GM19452 (cell line): ENCODE data around the gene AMPD2.
"Not testable (repeated sequence)": the region's sequence is repeated elsewhere in the genome, so short reads cannot be mapped to it uniquely, and the experiment has no call there.

ENCODE experiments used
- ATAC-seq: cut with Tn5 transposase; IDR thresholded peaks from one replicate; pipeline ENCODE4 v1.9.1; 2021; ENCODE audit not compliant: unreplicated experiment

AMPD2 gene

DNA sequence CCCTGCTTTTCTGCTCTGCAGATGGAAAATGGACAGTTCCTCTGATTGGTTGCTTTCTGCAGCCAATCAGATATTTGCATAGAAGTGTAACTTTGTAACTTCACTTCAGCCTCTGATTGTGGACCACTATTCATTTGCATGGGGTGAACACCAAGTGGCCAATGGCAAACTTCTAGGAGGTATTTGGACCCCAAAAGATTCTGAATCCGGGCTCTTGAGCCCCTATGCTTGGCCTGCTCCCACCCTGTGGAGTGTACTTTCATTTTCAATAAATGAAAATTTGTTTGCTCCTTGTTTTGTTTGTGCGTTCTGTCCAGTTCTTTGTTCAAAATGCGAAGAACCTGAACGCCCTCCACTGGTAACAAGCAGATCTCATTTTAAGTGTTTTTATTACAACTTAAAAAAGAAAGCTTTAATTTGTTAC is 29.9 kb downstream of the AMPD2 start:
- no peak for ATAC-seq

DNA sequence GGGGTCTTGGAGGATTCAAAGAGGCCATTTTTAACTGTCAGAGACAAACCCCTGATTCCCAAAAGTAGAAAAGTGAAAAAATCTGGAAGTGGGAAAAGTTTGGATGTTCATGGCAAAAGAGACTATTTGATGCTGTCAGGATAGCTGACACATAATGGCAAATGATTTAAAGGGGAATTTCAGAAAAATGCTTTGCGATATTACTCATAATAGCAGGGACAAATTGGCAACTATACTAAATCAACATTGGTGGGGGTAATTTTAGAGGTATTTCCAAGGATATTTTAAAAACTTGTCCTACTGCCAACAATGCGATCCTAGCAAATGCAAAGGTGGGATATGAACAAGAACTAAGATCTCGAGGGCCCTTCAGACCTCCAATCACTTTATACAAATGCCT is 31.0 kb downstream of the AMPD2 start:
- ATAC-seq, result no peak

DNA sequence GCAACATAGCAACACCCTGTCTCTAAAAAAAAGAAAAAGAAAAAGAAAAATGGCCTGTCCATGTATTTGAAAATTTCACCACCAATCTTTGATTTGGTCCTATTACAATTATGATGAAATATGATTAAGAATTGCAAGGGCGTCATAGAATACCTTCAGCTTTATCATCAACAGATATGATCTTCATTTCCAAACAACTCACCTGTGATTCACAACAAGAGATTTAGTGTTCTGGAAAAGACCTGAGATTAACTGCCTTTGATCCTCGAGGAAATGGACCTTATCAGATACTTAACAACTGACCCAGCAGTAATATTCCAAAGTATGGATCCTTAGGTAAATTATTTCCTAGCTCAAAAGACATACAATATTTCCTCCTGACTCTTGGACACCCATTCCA is 32.8 kb downstream of the AMPD2 start:
- no peak for ATAC-seq

DNA sequence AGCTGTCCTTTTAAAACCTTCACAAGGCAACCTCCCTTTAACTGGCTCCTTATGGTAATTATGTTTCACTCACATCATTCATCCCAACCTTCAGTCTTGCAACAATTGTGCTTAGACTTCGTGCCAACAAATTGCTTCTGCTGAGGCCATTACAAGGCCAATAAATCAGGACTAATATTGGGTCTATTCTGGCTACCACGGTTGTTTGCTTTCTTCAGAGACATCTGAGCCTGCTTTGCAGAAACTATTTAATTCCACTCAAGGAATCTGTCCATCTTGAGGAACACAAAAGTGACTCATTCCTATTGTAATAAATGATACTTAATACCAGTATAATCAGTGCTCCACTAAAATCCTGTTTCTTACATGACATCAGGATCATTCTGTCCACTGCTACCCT is 33.7 kb downstream of the AMPD2 start:
- ATAC-seq, result no peak

DNA sequence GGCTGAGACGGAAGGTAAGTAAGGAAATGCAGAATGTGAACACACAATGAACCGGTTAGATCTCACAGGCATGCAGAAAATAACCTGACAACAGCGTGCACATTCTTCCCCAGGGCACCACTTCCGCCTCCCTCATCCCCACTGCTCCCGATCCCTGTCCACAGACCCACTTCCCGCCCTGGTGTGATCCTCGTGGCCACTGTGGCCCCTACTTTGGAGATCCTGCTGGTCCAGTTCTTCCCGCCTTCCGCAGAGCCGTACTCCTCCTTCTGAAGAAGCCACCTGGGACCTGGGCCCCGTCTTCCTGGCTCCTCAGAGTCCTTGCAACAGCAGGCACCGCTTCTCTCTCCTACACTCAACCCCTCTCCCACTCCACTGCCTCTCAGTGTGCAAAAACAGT is 34.9 kb downstream of the AMPD2 start:
- ATAC-seq, result no peak

DNA sequence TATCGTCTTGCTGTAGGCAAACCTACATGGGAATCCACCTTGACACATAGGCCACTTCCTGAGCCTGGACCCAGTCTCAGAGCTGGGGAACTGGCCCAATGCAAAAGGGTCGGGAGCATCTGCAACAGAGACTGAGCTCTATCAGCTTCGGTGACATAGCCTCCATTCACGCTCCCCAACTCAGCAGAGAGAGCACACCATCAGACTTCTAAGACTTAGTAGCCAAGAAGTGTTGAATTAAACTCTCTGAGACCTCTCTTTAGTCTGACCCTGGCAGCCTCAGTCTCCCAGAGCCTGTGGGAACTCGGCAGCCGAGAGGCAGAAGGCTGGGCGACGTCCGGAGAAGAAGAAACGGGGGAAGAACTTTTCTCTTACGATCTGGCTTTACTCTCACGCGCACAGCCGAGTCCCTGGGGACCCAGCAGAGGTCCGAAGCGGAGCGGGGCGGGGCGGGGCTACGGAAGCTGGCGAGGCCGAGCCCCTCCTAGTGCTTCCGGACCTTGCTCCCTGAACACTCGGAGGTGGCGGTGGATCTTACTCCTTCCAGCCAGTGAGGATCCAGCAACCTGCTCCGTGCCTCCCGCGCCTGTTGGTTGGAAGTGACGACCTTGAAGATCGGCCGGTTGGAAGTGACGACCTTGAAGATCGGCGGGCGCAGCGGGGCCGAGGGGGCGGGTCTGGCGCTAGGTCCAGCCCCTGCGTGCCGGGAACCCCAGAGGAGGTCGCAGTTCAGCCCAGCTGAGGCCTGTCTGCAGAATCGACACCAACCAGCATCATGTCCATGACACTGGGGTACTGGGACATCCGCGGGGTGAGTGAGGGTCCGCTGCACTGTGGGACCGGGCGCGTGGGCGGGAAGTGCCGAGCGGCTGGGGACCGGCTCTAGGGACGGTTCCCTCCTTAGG is 36.2 kb downstream of the AMPD2 start, which contains the start of gene GSTM4:
GSTM4 (plus strand) TSS at position 485 of the 905 bp plus-strand sequence; CDS start at position 776, 291 bp downstream.
- peak; percentile 90 for ATAC-seq

DNA sequence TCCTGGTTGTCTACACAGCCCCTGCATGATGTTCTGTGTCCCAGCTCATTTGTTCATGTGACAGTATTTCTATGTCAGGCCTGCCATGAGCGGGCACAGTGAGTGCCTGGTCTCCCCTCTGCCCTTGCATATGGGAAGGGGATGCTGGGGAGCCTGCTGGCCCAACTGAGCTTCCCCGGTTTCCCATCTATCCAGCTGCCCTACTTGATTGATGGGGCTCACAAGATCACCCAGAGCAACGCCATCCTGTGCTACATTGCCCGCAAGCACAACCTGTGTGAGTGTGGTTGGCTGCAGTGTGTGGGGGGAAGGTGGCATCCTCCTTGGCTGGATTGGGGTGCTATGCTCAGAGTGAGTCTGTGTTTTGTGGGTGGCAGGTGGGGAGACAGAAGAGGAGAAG is 37.8 kb downstream of the AMPD2 start:
- no peak for ATAC-seq

DNA sequence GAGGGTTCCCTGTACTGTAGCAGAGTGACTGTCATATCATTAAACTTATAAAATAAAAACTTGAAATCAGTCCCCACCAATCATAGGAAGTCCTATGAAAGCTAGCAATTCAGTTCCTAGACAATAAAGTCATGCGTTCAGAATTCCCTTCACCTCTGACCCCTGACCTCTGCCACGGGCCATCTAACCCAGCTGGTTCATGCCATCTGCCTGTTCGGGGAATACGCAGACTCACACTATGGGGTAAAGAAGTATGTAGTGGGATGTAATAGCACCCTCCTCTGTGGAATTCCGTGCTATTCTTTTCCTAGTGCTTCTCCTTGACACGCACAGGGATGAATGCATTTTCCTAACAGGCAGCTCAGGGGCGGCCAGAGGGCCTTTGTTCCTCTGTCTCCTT is 38.3 kb downstream of the AMPD2 start:
- no peak for ATAC-seq

DNA sequence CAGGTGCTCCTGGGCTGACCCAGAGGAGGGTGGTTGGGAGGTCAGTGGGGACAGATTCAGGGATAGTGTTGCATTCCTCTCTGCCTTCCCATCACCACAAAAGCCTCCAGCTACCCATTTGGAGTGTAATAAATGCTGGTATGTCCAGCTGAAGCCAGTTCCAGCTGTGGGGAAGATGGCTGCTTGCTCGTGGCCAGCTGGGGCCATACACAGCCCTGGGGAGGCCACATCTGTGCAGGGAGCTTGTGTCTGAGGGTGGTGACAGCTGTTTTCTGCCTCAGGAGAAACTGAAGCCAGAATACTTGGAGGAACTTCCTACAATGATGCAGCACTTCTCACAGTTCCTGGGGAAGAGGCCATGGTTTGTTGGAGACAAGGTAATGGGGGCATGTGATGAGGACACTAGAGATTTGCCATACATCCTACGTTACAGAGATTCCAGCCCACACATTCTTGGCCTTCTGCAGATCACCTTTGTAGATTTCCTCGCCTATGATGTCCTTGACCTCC is 39.0 kb downstream of the AMPD2 start:
- ATAC-seq, result no peak

DNA sequence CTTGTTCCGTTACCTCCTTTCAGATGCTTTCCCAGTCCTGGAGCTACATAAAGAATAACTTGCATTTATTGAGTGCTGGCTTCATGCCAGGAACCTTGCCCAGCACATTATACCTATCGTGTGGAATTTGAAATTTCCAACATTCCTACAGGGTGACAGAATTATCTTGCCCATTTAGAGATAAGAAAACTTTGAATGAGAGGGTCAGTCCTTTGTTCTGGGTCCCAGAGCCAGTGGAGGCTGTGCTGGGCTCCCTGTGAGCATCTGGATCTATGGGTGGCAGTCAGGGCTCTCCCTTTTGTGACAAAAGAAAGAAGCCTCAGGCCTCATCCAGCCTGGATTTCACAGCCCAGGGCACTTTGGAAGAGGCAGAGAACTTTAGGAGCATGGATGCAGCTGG is 39.5 kb downstream of the AMPD2 start:
- ATAC-seq, result no peak

DNA sequence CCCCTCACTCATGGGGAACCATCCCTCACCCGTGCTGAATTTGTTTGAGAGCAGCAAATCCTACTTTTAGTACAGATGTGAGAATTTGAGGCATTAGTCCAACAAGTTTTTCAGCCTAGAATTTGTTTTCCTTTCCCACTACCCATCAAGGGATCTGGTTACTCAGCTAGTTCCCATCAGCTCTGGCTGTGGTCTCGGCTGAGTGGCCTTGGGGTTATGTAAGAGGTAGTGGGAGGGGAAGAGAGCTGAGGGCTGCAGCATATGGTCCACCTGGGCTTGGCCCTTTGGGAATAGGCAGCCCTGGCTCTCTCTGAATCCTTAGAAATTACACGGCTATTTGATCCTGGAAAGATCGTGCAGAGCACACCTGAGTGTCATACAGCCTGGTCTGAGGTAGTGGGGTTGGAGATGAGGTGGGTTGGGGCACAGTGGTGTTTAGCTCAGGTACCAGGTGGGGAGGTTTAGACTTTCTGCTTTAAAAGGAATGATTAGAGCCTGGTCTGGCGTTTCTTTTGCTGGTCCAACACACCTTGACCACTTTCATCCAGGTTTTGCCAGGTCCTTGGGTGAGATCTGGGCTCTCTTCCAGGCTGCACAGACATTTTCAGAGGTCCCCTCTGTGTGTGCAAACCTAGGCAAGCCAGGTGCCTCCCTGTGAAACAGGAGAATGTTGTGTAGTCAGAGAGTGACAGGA is 40.5 kb downstream of the AMPD2 start:
- no peak for ATAC-seq

DNA sequence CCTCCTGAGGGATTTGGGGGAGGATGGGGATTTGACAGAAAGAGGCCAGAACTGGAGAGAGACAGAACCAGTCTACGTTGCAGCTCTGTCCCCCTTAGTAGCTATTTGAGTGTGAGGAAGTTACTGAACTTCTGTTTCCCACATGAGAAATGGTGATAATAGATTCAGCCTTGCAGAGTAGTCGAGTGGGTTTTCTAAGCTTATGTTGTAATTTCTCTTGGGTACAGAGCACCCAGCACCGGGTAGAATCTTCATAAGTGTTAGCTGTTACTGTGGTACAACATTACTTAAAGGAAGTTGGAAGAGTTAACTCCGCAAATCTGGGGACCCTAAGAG is 41.0 kb downstream of the AMPD2 start:
- not testable (repeated sequence) for ATAC-seq

DNA sequence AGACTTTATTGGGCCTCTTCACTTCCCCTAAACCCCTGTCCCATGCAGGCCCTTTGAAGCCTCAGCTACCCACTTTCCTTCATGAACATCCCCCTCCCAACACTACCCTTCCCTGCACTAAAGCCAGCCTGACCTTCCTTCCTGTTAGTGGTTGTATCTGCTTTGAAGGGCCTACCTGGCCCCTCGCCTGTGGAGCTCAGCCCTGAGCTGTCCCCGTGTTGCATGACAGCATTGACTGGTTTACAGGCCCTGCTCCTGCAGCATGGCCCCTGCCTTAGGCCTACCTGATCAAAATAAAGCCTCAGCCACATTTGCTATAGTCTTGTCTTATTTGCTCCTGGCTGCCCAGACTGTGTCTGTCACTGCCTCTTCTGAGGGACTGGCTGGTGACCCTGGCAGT is 41.8 kb downstream of the AMPD2 start:
- ATAC-seq, result no peak

DNA sequence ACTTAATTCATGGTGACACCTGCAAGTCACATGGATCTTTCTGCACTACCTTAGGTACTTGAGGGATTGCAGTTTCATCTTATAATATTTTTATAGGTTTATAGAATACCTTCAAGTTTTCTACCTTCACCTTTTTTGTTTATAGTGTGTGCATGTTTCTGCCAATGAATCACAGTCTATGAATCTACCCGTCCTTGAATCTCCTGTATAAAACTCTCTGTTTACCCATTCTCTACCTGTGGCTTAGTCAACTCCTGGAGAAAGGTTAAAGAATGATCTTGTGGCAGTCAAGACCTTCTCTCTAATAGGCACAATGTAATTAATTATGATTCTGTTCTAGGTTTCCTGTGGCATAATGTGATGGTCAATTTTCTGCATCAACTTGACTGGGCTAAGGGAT is 45.0 kb downstream of the AMPD2 start:
- no peak for ATAC-seq

DNA sequence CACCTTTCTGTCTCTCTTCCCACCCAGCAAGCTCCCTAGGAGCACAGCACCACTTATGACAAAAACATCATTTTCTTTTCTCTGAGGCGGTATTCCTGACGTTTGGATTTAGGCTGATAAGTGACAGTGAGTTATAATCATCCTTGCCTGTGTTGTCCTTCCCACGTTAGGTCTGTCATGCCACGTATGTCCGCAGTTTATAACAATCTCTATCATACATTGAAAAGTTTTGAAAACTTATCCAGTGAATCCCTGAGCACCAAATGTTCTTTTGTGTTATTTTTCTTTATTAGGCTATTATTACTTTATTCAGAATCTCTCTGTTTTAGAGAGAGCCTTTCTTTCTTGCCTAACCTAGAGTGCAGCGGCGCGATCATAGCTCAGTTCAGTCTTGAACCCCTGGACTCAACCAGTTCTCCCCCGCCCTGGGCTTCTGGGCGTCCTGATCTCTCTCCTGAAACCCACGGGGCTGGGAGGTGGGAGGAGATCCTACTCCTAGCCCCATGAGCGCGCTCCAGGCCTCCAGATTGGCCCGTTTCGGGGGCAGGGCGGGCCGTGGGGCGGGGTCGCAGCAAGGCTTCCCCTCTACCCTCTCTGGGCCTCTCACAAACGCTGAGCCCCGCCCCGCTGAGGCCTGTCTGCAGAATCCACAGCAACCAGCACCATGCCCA is 48.0 kb downstream of the AMPD2 start, which contains the start of gene GSTM2:
GSTM2 (plus strand) TSS at position 606 of the 671 bp plus-strand sequence; CDS start at position 665, 59 bp downstream.
- peak; percentile 83 for ATAC-seq

DNA sequence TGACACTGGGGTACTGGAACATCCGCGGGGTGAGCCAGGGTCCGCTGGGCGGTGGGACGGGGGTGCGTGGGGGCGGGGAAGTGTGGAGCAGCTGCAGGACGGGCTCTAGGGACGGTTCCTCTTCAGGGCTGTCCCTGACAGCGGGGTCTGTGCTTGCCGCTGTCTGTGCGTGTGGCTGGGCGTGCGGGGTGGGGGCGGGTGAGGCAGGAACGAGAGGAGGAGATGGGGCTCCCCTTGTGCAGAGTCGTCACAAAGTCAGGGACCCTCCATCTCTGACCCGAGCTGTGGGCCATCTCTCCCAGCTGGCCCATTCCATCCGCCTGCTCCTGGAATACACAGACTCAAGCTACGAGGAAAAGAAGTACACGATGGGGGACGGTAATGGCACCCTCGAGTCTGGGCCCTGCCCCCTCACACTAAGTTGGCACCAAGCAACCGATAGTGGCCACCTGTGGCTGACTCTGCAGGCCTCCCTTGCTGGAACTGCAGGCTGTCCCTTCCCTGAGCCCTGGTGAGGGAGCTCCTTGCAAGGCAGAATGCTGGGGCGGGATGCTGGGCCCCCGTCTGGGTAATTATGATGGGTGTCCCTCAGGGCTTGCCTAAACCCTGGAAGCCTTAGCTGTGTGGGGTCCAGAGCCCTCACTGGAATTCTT is 48.6 kb downstream of the AMPD2 start:
- no peak for ATAC-seq

DNA sequence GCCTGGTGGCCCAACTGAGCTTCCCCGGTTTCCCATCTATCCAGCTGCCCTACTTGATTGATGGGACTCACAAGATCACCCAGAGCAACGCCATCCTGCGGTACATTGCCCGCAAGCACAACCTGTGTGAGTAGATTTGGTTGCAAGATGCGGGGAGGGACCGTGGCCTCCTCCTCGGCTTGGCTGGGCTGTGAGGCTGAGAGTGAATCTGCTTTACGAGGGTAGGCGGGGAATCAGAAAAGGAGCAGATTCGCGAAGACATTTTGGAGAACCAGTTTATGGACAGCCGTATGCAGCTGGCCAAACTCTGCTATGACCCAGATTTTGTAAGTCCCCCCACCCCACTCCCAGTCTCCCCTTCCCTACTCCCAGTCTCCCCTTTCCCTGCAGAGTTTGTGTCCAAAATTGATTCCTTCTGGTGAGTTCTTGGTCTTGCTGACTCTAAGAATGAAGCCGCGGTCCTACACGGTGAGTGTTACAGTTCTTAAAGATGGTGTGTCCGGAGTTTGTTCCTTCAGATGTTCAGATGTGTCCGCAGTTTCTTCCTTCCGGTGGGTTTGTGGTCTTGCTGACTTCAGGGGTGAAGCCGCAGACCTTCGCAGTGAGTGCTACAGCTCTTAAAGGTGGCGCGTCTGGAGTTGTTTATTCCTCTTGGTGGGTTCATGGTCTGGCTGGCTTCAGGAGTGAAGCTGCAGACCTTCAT is 49.8 kb downstream of the AMPD2 start:
- ATAC-seq, result no peak

DNA sequence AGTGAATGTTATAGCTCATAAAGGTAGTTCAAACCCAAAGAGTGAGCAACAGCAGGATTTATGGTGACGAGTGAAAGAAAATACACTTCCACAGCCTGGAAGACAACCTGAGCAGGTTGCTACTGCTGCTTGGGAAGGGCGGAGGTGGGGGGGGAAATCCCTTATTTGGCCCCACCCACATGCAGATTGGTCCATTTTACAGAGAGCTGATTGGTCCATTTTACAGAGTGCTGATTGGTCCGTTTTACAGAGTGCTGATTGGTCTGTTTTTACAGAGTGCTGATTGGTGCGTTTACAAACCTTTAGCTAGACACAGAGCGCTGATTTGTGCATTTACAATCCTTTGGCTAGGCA is 50.3 kb downstream of the AMPD2 start:
- not testable (repeated sequence) for ATAC-seq

DNA sequence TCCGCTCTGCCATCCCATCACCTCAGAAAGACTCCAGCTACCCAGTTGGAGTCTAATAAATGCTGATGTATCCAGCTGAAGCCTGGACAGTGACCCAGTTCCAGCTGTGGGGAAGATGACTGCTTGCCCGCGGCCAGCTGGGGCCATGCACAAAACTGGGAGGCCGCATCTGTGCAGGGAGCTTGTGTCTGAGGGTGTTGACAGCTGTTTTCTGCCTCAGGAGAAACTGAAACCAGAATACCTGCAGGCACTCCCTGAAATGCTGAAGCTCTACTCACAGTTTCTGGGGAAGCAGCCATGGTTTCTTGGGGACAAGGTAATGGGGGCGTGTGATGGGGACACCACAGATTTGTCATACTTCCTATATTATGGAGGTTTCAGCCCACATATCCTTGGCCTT is 51.4 kb downstream of the AMPD2 start:
- ATAC-seq, result no peak

DNA sequence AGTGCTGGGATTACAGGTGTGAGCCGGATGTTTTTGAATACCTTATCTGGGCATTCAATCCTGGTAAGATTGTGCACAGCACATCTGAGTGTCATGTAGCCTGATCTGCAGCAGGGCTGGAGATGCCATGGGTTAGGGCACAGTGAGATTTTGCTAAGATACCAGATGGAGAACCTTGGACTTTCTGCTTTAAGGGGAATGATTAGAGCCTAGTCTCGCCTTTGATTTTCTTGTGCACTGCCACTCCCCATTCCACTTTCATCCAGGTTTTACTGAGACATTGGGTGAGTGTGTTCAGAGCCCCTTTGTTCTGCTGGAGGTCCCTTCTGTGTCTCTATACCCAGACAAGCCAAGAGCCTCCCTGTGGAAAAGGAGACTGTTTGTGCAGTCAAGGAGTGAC is 54.2 kb downstream of the AMPD2 start:
- ATAC-seq, result not testable (repeated sequence)
